Skeletal muscle satellite cell (primary cell): ENCODE measurements around the gene CIT.
"Not testable (repeated sequence)": the region's sequence is repeated elsewhere in the genome, so short reads cannot be mapped to it uniquely, and the experiment has no call there.

ENCODE experiments used
- H3K27me3 ChIP-seq: 2 replicates; pipeline ENCODE4 v1.7.0; 2013; ENCODE audit warnings: low read length; ENCODE audit not compliant: control insufficient read depth, insufficient read depth
- H3K36me3 ChIP-seq: 2 replicates; pipeline ENCODE4 v1.7.0; 2013; ENCODE audit warnings: mild to moderate bottlenecking, control low read depth, low read length; ENCODE audit not compliant: insufficient read depth
- H3K4me1 ChIP-seq: 2 replicates; pipeline ENCODE4 v1.7.0; 2013; ENCODE audit warnings: low read length; ENCODE audit not compliant: control insufficient read depth, insufficient read depth
- H3K4me2 ChIP-seq: 2 replicates; pipeline ENCODE4 v1.7.0; 2013; ENCODE audit warnings: mild to moderate bottlenecking, low read length
- H3K4me3 ChIP-seq: 2 replicates; pipeline ENCODE4 v1.7.0; 2013; ENCODE audit warnings: low read length
- H3K9ac ChIP-seq: 2 replicates; pipeline ENCODE4 v1.7.0; 2013; ENCODE audit warnings: mild to moderate bottlenecking, low read depth, low read length, moderate library complexity
- H3K9me3 ChIP-seq: replicated peaks from 2 replicates; pipeline ENCODE4 v1.7.0; 2013; ENCODE audit warnings: mild to moderate bottlenecking, control low read depth, low read length

CIT gene

GRCh38 chr12:119712721-119713120 is 164.4 kb downstream of the CIT start:
- peaks cover 35% of the 10 kb centered on the region for H3K36me3 ChIP-seq

GRCh38 chr12:119711693-119712092 is 165.4 kb downstream of the CIT start:
- Histone ChIP-seq H3K9ac (no peak overlapping the region), H3K4me2 (no peak overlapping the region), H3K9me3 (no peaks in the 10 kb centered on the region), H3K4me3 (no peak overlapping the region), H3K27me3 (no peaks in the 10 kb centered on the region), H3K36me3 (peaks cover 37% of the 10 kb centered on the region), H3K4me1 (peaks cover 13% of the 10 kb centered on the region)

More at GRCh38 chr12:119712721-119713120, 164.4 kb downstream of the CIT start:
- H3K27me3 ChIP-seq: no peaks in the 10 kb centered on the region
- H3K9me3 ChIP-seq: no peaks in the 10 kb centered on the region
- peaks cover 15% of the 10 kb centered on the region for H3K4me1 ChIP-seq
- no peak overlapping the region for H3K4me3 ChIP-seq
- H3K9ac ChIP-seq: no peak overlapping the region
- no peak overlapping the region for H3K4me2 ChIP-seq

GRCh38 chr12:119710965-119711551 is 166.1 kb downstream of the CIT start:
- H3K36me3 ChIP-seq: peaks cover 37% of the 10 kb centered on the region

GRCh38 chr12:119710374-119710964 is 166.7 kb downstream of the CIT start:
- Histone ChIP-seq H3K9me3 (no peaks in the 10 kb centered on the region), H3K4me2 (no peak overlapping the region), H3K9ac (no peak overlapping the region), H3K4me3 (no peak overlapping the region), H3K4me1 (peaks cover under 1% of the 10 kb centered on the region), H3K27me3 (no peaks in the 10 kb centered on the region), H3K36me3 (peaks cover 37% of the 10 kb centered on the region)

More at GRCh38 chr12:119710965-119711551, 166.1 kb downstream of the CIT start:
- no peak overlapping the region for H3K9ac ChIP-seq
- H3K9me3 ChIP-seq: no peaks in the 10 kb centered on the region
- no peak overlapping the region for H3K4me3 ChIP-seq
- peaks cover 7% of the 10 kb centered on the region for H3K4me1 ChIP-seq
- no peak overlapping the region for H3K4me2 ChIP-seq
- no peaks in the 10 kb centered on the region for H3K27me3 ChIP-seq

GRCh38 chr12:119706427-119706826 is 170.7 kb downstream of the CIT start:
- not testable (repeated sequence) for H3K4me3 ChIP-seq, H3K4me1 ChIP-seq, H3K27me3 ChIP-seq, H3K9ac ChIP-seq, H3K9me3 ChIP-seq, H3K4me2 ChIP-seq
- H3K36me3 ChIP-seq: peaks cover 12% of the 10 kb centered on the region

- Histone ChIP-seq H3K4me1 (peaks cover 10% of the 10 kb centered on the region), H3K4me2 (no peak overlapping the region), H3K9me3 (no peaks in the 10 kb centered on the region), H3K27me3 (no peaks in the 10 kb centered on the region), H3K9ac (no peak overlapping the region), H3K36me3 (peaks cover 10% of the 10 kb centered on the region), H3K4me3 (no peak overlapping the region)
Observed at GRCh38 chr12:119705182-119705581, 171.9 kb downstream of the CIT start.

GRCh38 chr12:119704065-119704747 is 172.9 kb downstream of the CIT start:
- peak overlapping the region; percentile 29 for H3K4me2 ChIP-seq
- H3K36me3 ChIP-seq: peaks cover 11% of the 10 kb centered on the region
- H3K4me1 ChIP-seq: peaks cover 10% of the 10 kb centered on the region
- H3K27me3 ChIP-seq: no peaks in the 10 kb centered on the region
- H3K9ac ChIP-seq: peak overlapping the region; percentile 42
- H3K4me3 ChIP-seq: no peak overlapping the region
- no peaks in the 10 kb centered on the region for H3K9me3 ChIP-seq

GRCh38 chr12:119700078-119700477 is 177.0 kb downstream of the CIT start:
- Histone ChIP-seq H3K4me1 (peaks cover 10% of the 10 kb centered on the region), H3K36me3 (peaks cover 19% of the 10 kb centered on the region), H3K9ac (no peak overlapping the region), H3K4me3 (no peak overlapping the region), H3K4me2 (no peak overlapping the region), H3K9me3 (no peaks in the 10 kb centered on the region), H3K27me3 (no peaks in the 10 kb centered on the region)

- Histone ChIP-seq H3K9ac (no peak overlapping the region), H3K4me2 (no peak overlapping the region), H3K27me3 (no peaks in the 10 kb centered on the region), H3K4me3 (no peak overlapping the region), H3K4me1 (peaks cover 5% of the 10 kb centered on the region), H3K9me3 (no peaks in the 10 kb centered on the region), H3K36me3 (peaks cover 19% of the 10 kb centered on the region)
Observed at GRCh38 chr12:119699199-119699760, 177.8 kb downstream of the CIT start.

- peaks cover 20% of the 10 kb centered on the region for H3K4me1 ChIP-seq
Observed at GRCh38 chr12:119696943-119697342, 180.2 kb downstream of the CIT start.

GRCh38 chr12:119695034-119695433 is 182.1 kb downstream of the CIT start:
- Histone ChIP-seq H3K4me3 (no peak overlapping the region), H3K9me3 (no peaks in the 10 kb centered on the region), H3K9ac (no peak overlapping the region), H3K4me1 (peaks cover 20% of the 10 kb centered on the region), H3K27me3 (no peaks in the 10 kb centered on the region), H3K4me2 (no peak overlapping the region), H3K36me3 (peaks cover 14% of the 10 kb centered on the region)

More at GRCh38 chr12:119696943-119697342, 180.2 kb downstream of the CIT start:
- Histone ChIP-seq H3K9ac (no peak overlapping the region), H3K4me2 (no peak overlapping the region), H3K4me3 (no peak overlapping the region), H3K27me3 (no peaks in the 10 kb centered on the region), H3K36me3 (peaks cover 19% of the 10 kb centered on the region), H3K9me3 (no peaks in the 10 kb centered on the region)
